RWPE2 (cell line): ENCODE measurements around the gene LRRC25.

Source experiments
- ATAC-seq: fragments of 200-7000 bp; cut with Tn5 transposase; 3 replicates; pipeline ENCODE4 v1.9.1; 2021; ENCODE audit warnings: low read depth
- DNase-seq: peaks from one replicate; pipeline ENCODE4 v3.0.0-alpha.2; 2020; ENCODE audit warnings: low spot score
- H3K27ac ChIP-seq: fragments of 450-650 bp; 2 replicates; pipeline ENCODE4 v1.5.1; 2017; ENCODE audit warnings: mild to moderate bottlenecking; ENCODE audit not compliant: poor library complexity, severe bottlenecking
- H3K27me3 ChIP-seq: fragments of 250-450 bp; sonication (Bioruptor Pico); 2 replicates; pipeline ENCODE4 v1.5.1; 2021; ENCODE audit warnings: mild to moderate bottlenecking, moderate library complexity; ENCODE audit not compliant: insufficient read depth, poor library complexity, severe bottlenecking
- H3K36me3 ChIP-seq: fragments of 250-450 bp; sonication (Bioruptor Pico); 2 replicates; pipeline ENCODE4 v1.5.1; 2020; ENCODE audit warnings: low read depth, mild to moderate bottlenecking, moderate library complexity
- H3K4me1 ChIP-seq: fragments of 250-450 bp; sonication (Bioruptor Pico); 2 replicates; pipeline ENCODE4 v1.5.1; 2021; ENCODE audit warnings: mild to moderate bottlenecking, moderate library complexity; ENCODE audit not compliant: insufficient read depth, poor library complexity, severe bottlenecking
- H3K4me3 ChIP-seq: fragments of 250-450 bp; sonication (Bioruptor Pico); 2 replicates; pipeline ENCODE4 v1.5.1; 2021; ENCODE audit warnings: mild to moderate bottlenecking, moderate library complexity; ENCODE audit not compliant: severe bottlenecking
- H3K9me3 ChIP-seq: fragments of 250-450 bp; sonication (Bioruptor Pico); 2 replicates; pipeline ENCODE4 v1.5.1; 2021; ENCODE audit warnings: mild to moderate bottlenecking, moderate library complexity; ENCODE audit not compliant: severe bottlenecking
- TF ChIP-seq, protein P1 (sequence below): fragments of 450-650 bp; IDR thresholded peaks from one replicate; pipeline ENCODE4 v1.5.1; 2017; ENCODE audit warnings: mild to moderate bottlenecking, moderate library complexity; ENCODE audit not compliant: poor library complexity, severe bottlenecking

Gene LRRC25

DNA sequence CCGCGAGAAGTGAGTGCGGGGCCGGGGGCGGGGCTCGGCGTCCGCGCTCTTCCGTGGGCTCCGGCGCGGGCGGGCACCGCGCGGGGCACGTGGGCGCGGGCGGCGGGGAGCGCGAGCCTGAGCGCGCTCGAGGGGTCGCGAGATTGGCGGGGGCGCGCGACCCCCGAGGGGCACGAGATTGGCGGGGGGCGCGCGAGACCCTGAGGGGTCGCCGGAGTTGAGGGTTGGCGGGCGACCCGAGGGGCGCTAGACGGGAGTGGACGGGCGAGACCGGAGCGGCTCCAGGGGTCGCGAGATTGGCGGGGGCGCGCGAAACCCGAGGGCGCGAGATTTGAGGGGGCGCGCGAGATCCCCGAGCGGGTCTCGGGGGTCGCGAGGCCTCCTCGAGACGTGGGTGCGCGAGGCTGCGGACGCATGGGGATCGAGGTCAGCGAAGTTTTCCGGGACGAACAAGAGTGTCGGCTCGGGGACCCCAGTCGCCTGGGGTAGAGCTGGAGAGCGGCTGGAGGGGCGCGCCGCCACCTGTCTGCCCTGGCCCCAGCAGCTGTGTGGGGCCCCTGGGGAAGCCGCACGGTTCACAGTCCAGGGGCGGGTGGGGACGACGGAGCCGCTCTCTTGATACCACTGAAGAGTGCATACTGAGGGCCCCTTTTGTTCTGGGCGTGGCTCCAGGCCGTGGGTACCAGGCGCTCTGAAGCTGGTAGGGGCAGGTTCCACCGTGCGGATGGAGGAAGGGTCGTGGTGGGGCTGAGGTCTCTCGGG is 22.5 kb upstream of the LRRC25 start:
- Histone ChIP-seq H3K27me3 (no peaks in the 10 kb centered on the region), H3K36me3 (no peaks in the 10 kb centered on the region), H3K4me3 (peak overlapping the region; percentile 89), H3K27ac (peak overlapping the region; percentile 70), H3K4me1 (peaks cover 5% of the 10 kb centered on the region), H3K9me3 (no peaks in the 10 kb centered on the region)
- ATAC-seq (peak; percentile 4; the same call in 1 of the 3 replicates), DNase-seq (peak; percentile 64)
- TF ChIP-seq, protein P1, sequence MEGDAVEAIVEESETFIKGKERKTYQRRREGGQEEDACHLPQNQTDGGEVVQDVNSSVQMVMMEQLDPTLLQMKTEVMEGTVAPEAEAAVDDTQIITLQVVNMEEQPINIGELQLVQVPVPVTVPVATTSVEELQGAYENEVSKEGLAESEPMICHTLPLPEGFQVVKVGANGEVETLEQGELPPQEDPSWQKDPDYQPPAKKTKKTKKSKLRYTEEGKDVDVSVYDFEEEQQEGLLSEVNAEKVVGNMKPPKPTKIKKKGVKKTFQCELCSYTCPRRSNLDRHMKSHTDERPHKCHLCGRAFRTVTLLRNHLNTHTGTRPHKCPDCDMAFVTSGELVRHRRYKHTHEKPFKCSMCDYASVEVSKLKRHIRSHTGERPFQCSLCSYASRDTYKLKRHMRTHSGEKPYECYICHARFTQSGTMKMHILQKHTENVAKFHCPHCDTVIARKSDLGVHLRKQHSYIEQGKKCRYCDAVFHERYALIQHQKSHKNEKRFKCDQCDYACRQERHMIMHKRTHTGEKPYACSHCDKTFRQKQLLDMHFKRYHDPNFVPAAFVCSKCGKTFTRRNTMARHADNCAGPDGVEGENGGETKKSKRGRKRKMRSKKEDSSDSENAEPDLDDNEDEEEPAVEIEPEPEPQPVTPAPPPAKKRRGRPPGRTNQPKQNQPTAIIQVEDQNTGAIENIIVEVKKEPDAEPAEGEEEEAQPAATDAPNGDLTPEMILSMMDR: peak; percentile 32

DNA sequence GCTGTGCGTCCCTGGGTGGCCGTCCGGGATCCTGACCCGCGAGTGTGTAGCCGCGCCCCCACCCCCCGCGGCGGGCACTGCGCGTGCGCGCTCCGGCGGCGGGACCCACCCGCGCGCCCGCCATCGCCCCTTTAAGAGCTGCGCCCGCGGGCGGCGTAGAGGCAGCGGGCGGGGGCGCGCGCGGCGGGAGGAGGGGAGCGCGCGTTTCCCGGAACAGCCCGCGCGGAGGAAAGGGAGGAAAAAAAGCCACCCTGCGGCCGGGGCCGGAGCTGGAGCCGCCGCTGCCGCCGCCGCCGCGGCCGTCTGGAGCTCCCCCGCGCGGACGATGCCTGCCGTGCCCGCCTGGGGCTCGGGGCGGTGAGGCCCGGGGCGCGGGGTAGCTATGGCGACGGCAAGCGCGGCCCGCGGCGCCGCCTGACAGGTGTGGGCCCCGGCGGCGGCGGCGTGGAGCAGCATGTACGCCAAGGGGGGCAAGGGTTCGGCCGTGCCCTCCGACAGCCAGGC is 21.8 kb upstream of the LRRC25 start, which contains the start of gene SSBP4:
TSS of gene SSBP4 (plus strand) at position 204 of the 504 bp plus-strand sequence. CDS start at position 455, 251 bp downstream.
- ATAC-seq (peak; percentile 4), DNase-seq (peak; percentile 57)
- Histone ChIP-seq H3K9me3 (no peaks in the 10 kb centered on the region), H3K4me3 (peak within 1 kb of the TSS; percentile 89), H3K27ac (peak within 1 kb of the TSS; percentile 70), H3K27me3 (no peaks in the 10 kb centered on the region), H3K4me1 (peaks cover 5% of the 10 kb centered on the region), H3K36me3 (no peaks in the 10 kb centered on the region)
- TF ChIP-seq, protein P1: peak; percentile 51

DNA sequence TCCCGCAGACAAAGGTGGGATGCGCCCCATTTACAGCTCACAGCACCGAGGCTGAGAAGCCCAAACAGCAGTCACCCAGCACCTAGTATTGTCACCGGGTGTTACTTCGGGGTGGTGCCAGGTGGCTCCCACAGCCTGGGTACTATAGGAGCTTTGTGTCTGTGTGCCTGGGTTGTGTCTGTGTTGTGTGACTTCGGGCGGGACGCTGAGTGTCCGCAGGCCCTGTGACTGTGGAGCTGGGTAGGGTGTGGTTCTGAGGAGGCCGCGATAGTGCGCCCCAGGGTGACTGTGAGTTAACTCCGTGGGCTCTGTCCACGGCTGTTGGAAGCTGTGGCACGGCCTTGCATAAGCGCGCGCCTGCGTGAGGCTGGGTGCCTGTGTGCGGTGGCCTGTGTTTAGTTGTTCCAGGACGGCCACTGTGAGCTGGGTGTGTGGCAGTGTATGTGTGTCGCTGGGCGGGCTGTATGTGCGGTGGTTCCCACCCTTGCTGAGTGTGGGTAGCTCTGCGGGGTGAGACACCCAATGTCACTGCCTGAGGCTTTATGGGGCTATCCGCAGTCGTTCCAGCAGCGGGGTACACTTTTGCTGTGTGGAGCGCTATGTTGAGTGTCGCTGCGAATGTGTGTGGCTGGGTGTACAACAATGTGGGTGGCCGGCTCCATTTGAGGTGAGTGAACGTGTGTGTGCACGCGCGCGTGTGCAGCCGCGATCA is 21.2 kb upstream of the LRRC25 start:
- peak overlapping the region; percentile 89 for H3K4me3 ChIP-seq
- no peaks in the 10 kb centered on the region for H3K9me3 ChIP-seq
- H3K27me3 ChIP-seq: no peaks in the 10 kb centered on the region
- DNase-seq: peak; percentile 71
- H3K4me1 ChIP-seq: peaks cover 5% of the 10 kb centered on the region
- TF ChIP-seq, protein P1: no peak
- 0 out of 3 replicates have a peak, but pooled peaks have one; percentile 1 for ATAC-seq
- no peaks in the 10 kb centered on the region for H3K36me3 ChIP-seq
- peak overlapping the region; percentile 70 for H3K27ac ChIP-seq

- peak; percentile 72 for DNase-seq
- Histone ChIP-seq H3K27ac (peak overlapping the region; percentile 70), H3K9me3 (no peaks in the 10 kb centered on the region), H3K36me3 (no peaks in the 10 kb centered on the region), H3K4me3 (no peak overlapping the region), H3K27me3 (no peaks in the 10 kb centered on the region), H3K4me1 (peaks cover 5% of the 10 kb centered on the region)
- no peak for ATAC-seq
- TF ChIP-seq, protein P1: no peak
Observed at GRCh38 chr19:18418029-18418482, 20.6 kb upstream of the LRRC25 start.
